ENCODE data around the gene KDM5B.
"Not testable (repeated sequence)": the region's sequence is repeated elsewhere in the genome, so short reads cannot be mapped to it uniquely, and the experiment has no call there.

DNA sequence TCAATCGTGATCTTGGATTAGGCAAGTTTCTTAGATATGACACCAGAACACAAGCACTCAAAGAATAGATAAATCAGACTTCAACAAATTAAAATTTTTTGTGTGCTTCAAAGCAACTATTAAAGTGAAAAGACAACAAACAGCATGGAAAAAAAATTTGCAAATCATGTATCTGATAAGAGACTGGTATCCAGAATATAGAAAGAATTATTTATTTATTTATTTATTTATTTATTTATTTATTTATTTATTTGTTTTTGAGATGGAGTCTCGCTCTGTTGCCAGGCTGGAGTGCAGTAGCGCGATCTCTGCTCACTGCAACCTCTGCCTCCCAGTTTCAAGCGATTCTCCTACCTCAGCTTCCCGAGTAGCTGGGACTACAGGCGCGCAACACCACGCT is 21.0 kb upstream of the KDM5B start:
- TF ChIP-seq GABPA (tag; conservative IDR thresholded peaks at IDR 0.05; ENCODE audit: low read depth); SREBF1 (IDR thresholded peaks at IDR 0.05; ENCODE audit: borderline replicate concordance, low read depth, low read length); ZZZ3 (IDR thresholded peaks at IDR 0.05): not testable (repeated sequence)

Data from K562 (cell line).